RWPE2 (cell line): ENCODE results near the gene ENC1.

ENCODE experiments used
- ATAC-seq: fragments of 200-7000 bp; cut with Tn5 transposase; 3 replicates; pipeline ENCODE4 v1.9.1; 2021; ENCODE audit warnings: low read depth
- DNase-seq: peaks from one replicate; pipeline ENCODE4 v3.0.0-alpha.2; 2020; ENCODE audit warnings: low spot score
- H3K27ac ChIP-seq: fragments of 450-650 bp; 2 replicates; pipeline ENCODE4 v1.5.1; 2017; ENCODE audit warnings: mild to moderate bottlenecking; ENCODE audit not compliant: poor library complexity, severe bottlenecking
- H3K27me3 ChIP-seq: fragments of 250-450 bp; sonication (Bioruptor Pico); 2 replicates; pipeline ENCODE4 v1.5.1; 2021; ENCODE audit warnings: mild to moderate bottlenecking, moderate library complexity; ENCODE audit not compliant: insufficient read depth, poor library complexity, severe bottlenecking
- H3K36me3 ChIP-seq: fragments of 250-450 bp; sonication (Bioruptor Pico); 2 replicates; pipeline ENCODE4 v1.5.1; 2020; ENCODE audit warnings: low read depth, mild to moderate bottlenecking, moderate library complexity
- H3K4me1 ChIP-seq: fragments of 250-450 bp; sonication (Bioruptor Pico); 2 replicates; pipeline ENCODE4 v1.5.1; 2021; ENCODE audit warnings: mild to moderate bottlenecking, moderate library complexity; ENCODE audit not compliant: insufficient read depth, poor library complexity, severe bottlenecking
- H3K4me3 ChIP-seq: fragments of 250-450 bp; sonication (Bioruptor Pico); 2 replicates; pipeline ENCODE4 v1.5.1; 2021; ENCODE audit warnings: mild to moderate bottlenecking, moderate library complexity; ENCODE audit not compliant: severe bottlenecking
- H3K9me3 ChIP-seq: fragments of 250-450 bp; sonication (Bioruptor Pico); 2 replicates; pipeline ENCODE4 v1.5.1; 2021; ENCODE audit warnings: mild to moderate bottlenecking, moderate library complexity; ENCODE audit not compliant: severe bottlenecking
- CTCF ChIP-seq: fragments of 450-650 bp; IDR thresholded peaks from one replicate; pipeline ENCODE4 v1.5.1; 2017; ENCODE audit warnings: mild to moderate bottlenecking, moderate library complexity; ENCODE audit not compliant: poor library complexity, severe bottlenecking

Gene ENC1

DNA sequence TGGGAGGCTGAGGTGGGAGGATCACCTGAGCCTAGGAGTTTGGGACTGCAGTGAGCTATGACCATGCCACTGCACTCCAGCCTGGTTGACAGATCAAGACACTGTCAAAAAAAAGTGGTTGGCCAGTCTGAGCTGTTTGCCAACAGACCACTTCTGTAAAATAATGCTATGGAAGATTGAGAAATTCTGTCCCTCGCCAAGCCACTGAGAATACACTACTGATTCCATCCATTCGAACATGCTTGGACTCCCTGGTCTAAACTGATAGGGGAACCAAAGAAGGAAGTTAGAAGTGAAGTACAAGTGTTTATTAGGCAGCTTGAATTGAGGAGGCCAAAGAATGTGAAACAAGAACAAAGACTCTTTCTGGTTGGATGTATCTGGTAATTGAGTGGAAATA is 27.2 kb downstream of the ENC1 start:
- TF ChIP-seq CTCF, result no peak
- ATAC-seq, result no peak
- Histone ChIP-seq H3K27me3 (no peaks in the 10 kb centered on the region), H3K36me3 (no peaks in the 10 kb centered on the region), H3K4me1 (no peaks in the 10 kb centered on the region), H3K9me3 (no peaks in the 10 kb centered on the region), H3K4me3 (no peak overlapping the region), H3K27ac (no peak overlapping the region)
- no peak for DNase-seq

DNA sequence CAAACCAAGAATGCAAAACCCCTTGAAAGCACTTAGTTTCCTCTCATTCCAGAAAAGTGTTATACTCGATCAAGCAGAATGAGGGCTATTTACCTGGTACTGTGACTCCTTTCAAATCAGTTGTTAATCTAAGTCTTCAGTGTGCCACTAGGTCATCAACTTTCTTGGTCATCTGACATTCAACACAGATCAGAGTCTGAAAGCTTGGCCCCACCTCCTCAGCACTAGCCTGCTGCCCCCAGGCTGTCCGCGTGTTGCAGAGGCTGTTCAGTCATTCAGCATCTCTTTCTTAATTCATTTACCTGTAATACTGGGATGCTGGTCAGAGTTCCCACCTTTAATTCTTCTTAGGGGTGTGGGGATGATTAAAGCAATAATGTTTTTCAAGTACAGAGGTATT is 28.5 kb downstream of the ENC1 start:
- no peak for DNase-seq
- no peak for ATAC-seq
- no peaks in the 10 kb centered on the region for H3K27me3 ChIP-seq

DNA sequence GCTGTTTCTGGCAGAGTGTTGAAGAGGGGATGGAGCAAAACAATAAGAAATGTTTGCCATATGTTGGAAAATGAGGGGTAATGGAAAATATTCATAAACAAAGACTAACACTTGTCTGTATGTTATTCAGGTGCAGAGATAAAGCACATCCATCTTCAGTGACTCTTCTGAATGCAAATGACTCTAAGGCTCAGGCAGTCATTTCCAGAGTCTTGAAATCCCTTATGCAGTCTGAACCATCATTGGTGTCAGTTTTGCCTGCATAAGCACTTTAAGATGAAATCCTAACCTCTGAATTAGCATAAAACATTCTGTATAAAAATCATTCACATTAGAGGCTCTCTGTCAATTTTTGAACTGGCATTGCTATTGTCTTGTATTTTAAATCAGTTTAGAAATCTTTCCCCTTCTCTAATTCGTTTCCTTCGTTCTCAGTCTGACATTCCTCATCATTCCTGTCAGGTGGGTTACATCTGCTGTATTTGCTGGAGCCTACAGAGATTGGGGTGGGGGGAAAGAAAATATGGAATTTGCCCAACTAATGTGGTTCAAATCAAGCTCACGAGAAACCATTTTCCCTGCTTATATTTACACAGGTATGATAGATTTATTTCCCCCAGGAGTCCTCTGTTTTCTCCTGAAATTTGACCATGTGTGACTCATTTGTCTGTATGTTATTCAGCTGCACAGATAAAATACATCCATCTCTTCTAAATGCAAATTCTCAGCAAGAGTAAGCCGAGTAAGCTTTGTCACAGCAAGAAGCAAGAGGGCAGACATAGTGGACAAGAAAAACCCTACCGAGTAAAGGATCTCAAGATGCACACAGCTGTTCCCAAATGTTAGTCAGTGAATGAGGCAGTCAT is 31.6 kb downstream of the ENC1 start:
- Histone ChIP-seq H3K36me3 (no peaks in the 10 kb centered on the region), H3K27me3 (no peaks in the 10 kb centered on the region), H3K4me3 (no peak overlapping the region), H3K9me3 (no peaks in the 10 kb centered on the region), H3K4me1 (no peaks in the 10 kb centered on the region), H3K27ac (no peak overlapping the region)
- DNase-seq (no peak), ATAC-seq (peak; percentile 27; the same call in 1 of the 3 replicates)
- TF ChIP-seq CTCF, result no peak

More for the DNA sequence above, 28.5 kb downstream of the ENC1 start:
- no peak for TF ChIP-seq CTCF
- Histone ChIP-seq H3K4me3 (no peak overlapping the region), H3K27ac (no peak overlapping the region), H3K4me1 (no peaks in the 10 kb centered on the region), H3K36me3 (no peaks in the 10 kb centered on the region), H3K9me3 (no peaks in the 10 kb centered on the region)

DNA sequence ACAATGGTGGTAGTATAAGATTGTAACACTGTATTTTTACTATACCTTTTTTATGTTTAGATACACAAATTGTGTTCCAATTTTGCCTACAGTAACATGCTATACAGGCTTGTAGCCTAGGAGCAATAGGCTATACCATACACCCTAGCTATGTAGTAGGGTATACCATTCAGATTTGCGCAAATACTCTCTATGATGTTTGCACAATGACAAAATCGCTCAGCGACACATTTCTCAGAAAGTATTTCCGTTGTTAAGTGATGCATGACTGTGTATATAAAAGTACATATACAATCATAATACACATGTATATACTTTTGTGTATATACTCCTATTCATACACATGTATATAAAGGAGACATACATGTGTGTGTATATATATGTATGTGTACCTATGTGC is 34.8 kb downstream of the ENC1 start:
- H3K9me3 ChIP-seq, result no peaks in the 10 kb centered on the region
- DNase-seq (no peak), ATAC-seq (no peak)
- no peak overlapping the region for H3K27ac ChIP-seq
- H3K4me3 ChIP-seq, result no peak overlapping the region
- H3K4me1 ChIP-seq, result no peaks in the 10 kb centered on the region
- H3K27me3 ChIP-seq, result no peaks in the 10 kb centered on the region
- H3K36me3 ChIP-seq, result no peaks in the 10 kb centered on the region
- no peak for TF ChIP-seq CTCF

DNA sequence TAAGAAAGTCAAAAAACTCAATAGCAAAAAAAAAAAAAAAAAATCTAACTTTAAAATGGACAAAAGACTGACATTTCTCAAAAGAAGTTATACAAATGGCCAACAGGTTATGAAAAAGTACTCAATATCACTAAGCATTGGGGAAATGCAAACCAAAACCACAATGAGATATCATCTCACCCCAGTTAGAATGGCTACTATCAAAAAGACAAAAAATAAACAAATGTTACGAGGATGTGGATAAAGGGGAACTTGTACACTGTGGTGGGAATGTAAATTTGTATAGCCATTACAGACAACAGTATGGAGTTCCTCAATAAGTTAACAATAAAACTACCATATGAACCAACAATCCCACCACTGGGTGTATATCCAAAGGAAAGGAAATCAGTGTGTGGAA is 37.2 kb downstream of the ENC1 start:
- no peaks in the 10 kb centered on the region for H3K9me3 ChIP-seq
- no peak for ATAC-seq
- H3K27me3 ChIP-seq, result no peaks in the 10 kb centered on the region
- no peaks in the 10 kb centered on the region for H3K36me3 ChIP-seq
- TF ChIP-seq CTCF, result no peak
- H3K4me1 ChIP-seq, result no peaks in the 10 kb centered on the region
- DNase-seq, result no peak
- H3K27ac ChIP-seq, result no peak overlapping the region
- H3K4me3 ChIP-seq, result no peak overlapping the region
